Breast epithelium (tissue), 4 donors: ENCODE data around the gene PAX7. TPM values are rescaled to one million over a fixed set of nuclear protein-coding genes. Genes with fewer than 3 reads are reported as not detected.

Experiments used
- DNase-seq, 2 donors: peaks; one replicate each; pipeline ENCODE4 v3.0.0-alpha.2; 2019; ENCODE audit warnings: low spot score in 2 of 2
- H3K27ac ChIP-seq, 2 donors: fragments of 200-600 bp; sonication (generic) in 1 of 2; one replicate each; pipeline ENCODE4 v1.5.1; 2016 to 2019; ENCODE audit warnings: mild to moderate bottlenecking in 1 of 2
- H3K27me3 ChIP-seq, 2 donors: fragments of 200-600 bp; sonication (generic) in 1 of 2; one replicate each; pipeline versions ENCODE4 v1.5.1 to v1.6.0; 2017 to 2019; ENCODE audit warnings: control low read depth in 1 of 2, mild to moderate bottlenecking in 1 of 2
- H3K36me3 ChIP-seq: fragments of 200-600 bp; one replicate; pipeline ENCODE4 v1.5.1; 2019
- H3K4me1 ChIP-seq, 2 donors: fragments of 200-600 bp; sonication (generic); one replicate each; pipeline ENCODE4 v1.5.1; 2016 to 2019; ENCODE audit warnings: control low read depth in 1 of 2
- H3K4me3 ChIP-seq, 3 donors: fragments of 200-600 bp; sonication (generic); 1 replicate in 2 of 3; 2 replicates in 1 of 3; pipeline ENCODE4 v1.5.1; 2016 to 2019; ENCODE audit warnings: mild to moderate bottlenecking in 3 of 3, moderate library complexity in 2 of 3
- H3K9me3 ChIP-seq, 2 donors: fragments of 200-600 bp; sonication (generic) in 1 of 2; one replicate each; pipeline ENCODE4 v1.5.1; 2016 to 2019; ENCODE audit warnings: control low read depth in 1 of 2
- CTCF ChIP-seq, 3 donors: fragments of 450-650 bp; IDR thresholded peaks; one replicate each; pipeline ENCODE4 v1.5.1; 2016 to 2017; ENCODE audit warnings: antibody characterized with exemption in 3 of 3, mild to moderate bottlenecking in 3 of 3, moderate library complexity in 3 of 3
- POLR2A ChIP-seq: fragments of 450-650 bp; IDR thresholded peaks from one replicate; pipeline ENCODE4 v1.6.1; 2016; ENCODE audit warnings: antibody characterized with exemption, mild to moderate bottlenecking, moderate library complexity
- POLR2AphosphoS5 ChIP-seq, 3 donors: sonication (generic); formaldehyde crosslinking; IDR thresholded peaks; one replicate each; pipeline ENCODE4 v1.6.1; 2017; ENCODE audit warnings: antibody characterized with exemption in 3 of 3
- intact Hi-C: fragments of 100-400 bp; cut with DNase I; formaldehyde crosslinking; loops from one replicate; pipeline ENCODE4 v1.15.1; 2023; ENCODE audit warnings: low total_unique reads
- total RNA-seq, 3 donors: library from RNA; depleted of rRNA; stranded (reverse); fragments of >200 nt; gene quantifications; one replicate each; pipeline ENCODE4 v1.1.0, GENCODE V29; 2016

Gene PAX7
- total RNA-seq, 3 donors from 2014 or later = not detected

- intact Hi-C loops = no loop called here
These were observed 51.7 kb downstream of the PAX7 start for GRCh38 chr1:18682375-18682774.

GRCh38 chr1:18684303-18684702, 53.7 kb downstream of the PAX7 start:
- TF ChIP-seq CTCF (IDR thresholded peaks at IDR 0.05) = no peak
- no peak for TF ChIP-seq POLR2AphosphoS5 (IDR thresholded peaks at IDR 0.05)
- TF ChIP-seq POLR2A = no peak
- H3K4me1 ChIP-seq = no peaks in the 10 kb centered on the region
- DNase-seq = no peak
- intact Hi-C loops = no loop called here
- H3K36me3 ChIP-seq = no peaks in the 10 kb centered on the region
- H3K27me3 ChIP-seq = peaks cover 0 to 11% of the 10 kb centered on the region in 2 donors
- no peaks in the 10 kb centered on the region for H3K9me3 ChIP-seq
- no peak overlapping the region for H3K27ac ChIP-seq
- no peak overlapping the region for H3K4me3 ChIP-seq

More at GRCh38 chr1:18682375-18682774, 51.7 kb downstream of the PAX7 start:
- TF ChIP-seq POLR2A (no peak), CTCF (IDR thresholded peaks at IDR 0.05) (no peak), POLR2AphosphoS5 (IDR thresholded peaks at IDR 0.05) (no peak)
- peaks cover 0 to 6% of the 10 kb centered on the region in 2 donors for H3K27me3 ChIP-seq
- H3K4me1 ChIP-seq = no peaks in the 10 kb centered on the region
- no peak overlapping the region for H3K4me3 ChIP-seq
- no peak overlapping the region for H3K27ac ChIP-seq
- DNase-seq = no peak
- H3K9me3 ChIP-seq = no peaks in the 10 kb centered on the region
- H3K36me3 ChIP-seq = no peaks in the 10 kb centered on the region

- TF ChIP-seq CTCF (IDR thresholded peaks at IDR 0.05) (no peak), POLR2AphosphoS5 (IDR thresholded peaks at IDR 0.05) (no peak), POLR2A (no peak)
- Histone ChIP-seq H3K36me3 (no peaks in the 10 kb centered on the region), H3K27ac (no peak overlapping the region), H3K9me3 (no peaks in the 10 kb centered on the region), H3K27me3 (peaks cover 0 to 15% of the 10 kb centered on the region in 2 donors), H3K4me1 (no peaks in the 10 kb centered on the region), H3K4me3 (no peak overlapping the region)
- no peak for DNase-seq
- intact Hi-C loops = no loop called here
These were observed 55.9 kb downstream of the PAX7 start for GRCh38 chr1:18686540-18686939.

- H3K4me3 ChIP-seq = no peak overlapping the region
- no peaks in the 10 kb centered on the region for H3K36me3 ChIP-seq
- no peak for TF ChIP-seq CTCF (IDR thresholded peaks at IDR 0.05)
- intact Hi-C loops = no loop called here
- no peaks in the 10 kb centered on the region for H3K9me3 ChIP-seq
- no peak for DNase-seq
- peaks cover 0 to 22% of the 10 kb centered on the region in 2 donors for H3K27me3 ChIP-seq
- no peaks in the 10 kb centered on the region for H3K4me1 ChIP-seq
- H3K27ac ChIP-seq = no peak overlapping the region
These were observed 56.6 kb downstream of the PAX7 start for GRCh38 chr1:18687273-18687672.

- no peak for TF ChIP-seq POLR2AphosphoS5 (IDR thresholded peaks at IDR 0.05)
- Histone ChIP-seq H3K27ac (no peak overlapping the region), H3K27me3 (peaks cover 0 to 56% of the 10 kb centered on the region in 2 donors), H3K36me3 (no peaks in the 10 kb centered on the region), H3K4me3 (no peak overlapping the region), H3K9me3 (no peaks in the 10 kb centered on the region), H3K4me1 (no peaks in the 10 kb centered on the region)
- intact Hi-C loops = no loop called here
- no peak for DNase-seq
These were observed 61.0 kb downstream of the PAX7 start for GRCh38 chr1:18691648-18692047.
